HUDEP-2 (cell line): ENCODE data around the gene TRAPPC6A.

Source experiments
- DNase-seq, 76 experiments: peaks; one replicate each; lab custom pipeline; 2025; ENCODE audit not compliant: unreplicated experiment in 76 of 76; lab: John Stamatoyannopoulos, UW

The TRAPPC6A gene

GRCh38 chr19:45177817-45178261, at the start of gene TRAPPC6A:
Gene TRAPPC6A, minus strand, starts transcription at chr19:45178237. Its CDS starts 19 bp downstream, at chr19:45178218.
- peak in 11 of 76 experiments; percentile 47 to 88 (median 57) for DNase-seq

- DNase-seq: no peak
Observed at GRCh38 chr19:45224645-45225044, 46.6 kb upstream of the TRAPPC6A start.

GRCh38 chr19:45223879-45224278, 45.8 kb upstream of the TRAPPC6A start:
- no peak for DNase-seq

- DNase-seq: no peak
Observed at GRCh38 chr19:45222724-45223123, 44.7 kb upstream of the TRAPPC6A start.

GRCh38 chr19:45218911-45219743, 41.1 kb upstream of the TRAPPC6A start:
- DNase-seq: no peak

- no peak for DNase-seq
Observed at GRCh38 chr19:45218426-45218825, 40.4 kb upstream of the TRAPPC6A start.

- DNase-seq: no peak
Observed at GRCh38 chr19:45217957-45218334, 39.9 kb upstream of the TRAPPC6A start.

GRCh38 chr19:45217193-45217956, 39.3 kb upstream of the TRAPPC6A start:
- DNase-seq: no peak

GRCh38 chr19:45216667-45217066, 38.6 kb upstream of the TRAPPC6A start:
- no peak for DNase-seq

GRCh38 chr19:45215391-45216191, 37.6 kb upstream of the TRAPPC6A start:
- DNase-seq: no peak

GRCh38 chr19:45213031-45213430, 35.0 kb upstream of the TRAPPC6A start:
- no peak for DNase-seq

- DNase-seq: peak in 20 of 76 experiments; percentile 12 to 61 (median 20)
Observed at GRCh38 chr19:45211751-45212381, 33.8 kb upstream of the TRAPPC6A start.

GRCh38 chr19:45206328-45206727, 28.3 kb upstream of the TRAPPC6A start:
- DNase-seq: no peak

- no peak for DNase-seq
Observed at GRCh38 chr19:45205810-45206209, 27.8 kb upstream of the TRAPPC6A start.

- no peak for DNase-seq
Observed at GRCh38 chr19:45202637-45203036, 24.6 kb upstream of the TRAPPC6A start.

- DNase-seq: peak in 9 of 76 experiments; percentile 7 to 51 (median 24)
Observed at GRCh38 chr19:45200568-45200967, 22.5 kb upstream of the TRAPPC6A start.

- no peak for DNase-seq
Observed at GRCh38 chr19:45195764-45196163, 17.7 kb upstream of the TRAPPC6A start.

GRCh38 chr19:45191375-45191774, 13.3 kb upstream of the TRAPPC6A start:
- DNase-seq: no peak

GRCh38 chr19:45189971-45190370, 11.9 kb upstream of the TRAPPC6A start:
- no peak for DNase-seq

- DNase-seq: peak in 7 of 76 experiments; percentile 9 to 31 (median 18)
Observed at GRCh38 chr19:45187421-45188100, 9.5 kb upstream of the TRAPPC6A start.
